Activated naive CD8-positive, alpha-beta T cell (primary cell): ENCODE results near the gene CFAP20.

ENCODE experiments used
- H3K27ac Mint-ChIP-seq: one replicate; pipeline ENCODE4 v1.8.0; 2021; ENCODE audit warnings: mixed read lengths
- H3K27me3 Mint-ChIP-seq: one replicate; pipeline ENCODE4 v1.8.0; 2021; ENCODE audit warnings: mixed read lengths
- H3K36me3 Mint-ChIP-seq: one replicate; pipeline ENCODE4 v1.8.0; 2021; ENCODE audit warnings: mixed read lengths
- H3K4me1 Mint-ChIP-seq: one replicate; pipeline ENCODE4 v1.8.0; 2021; ENCODE audit warnings: low read depth, mixed read lengths
- H3K4me3 Mint-ChIP-seq: one replicate; pipeline ENCODE4 v1.8.0; 2021; ENCODE audit warnings: mild to moderate bottlenecking, mixed read lengths
- H3K9me3 Mint-ChIP-seq: one replicate; pipeline ENCODE4 v1.8.0; 2021; ENCODE audit warnings: low read depth, mixed read lengths

CFAP20 gene

DNA sequence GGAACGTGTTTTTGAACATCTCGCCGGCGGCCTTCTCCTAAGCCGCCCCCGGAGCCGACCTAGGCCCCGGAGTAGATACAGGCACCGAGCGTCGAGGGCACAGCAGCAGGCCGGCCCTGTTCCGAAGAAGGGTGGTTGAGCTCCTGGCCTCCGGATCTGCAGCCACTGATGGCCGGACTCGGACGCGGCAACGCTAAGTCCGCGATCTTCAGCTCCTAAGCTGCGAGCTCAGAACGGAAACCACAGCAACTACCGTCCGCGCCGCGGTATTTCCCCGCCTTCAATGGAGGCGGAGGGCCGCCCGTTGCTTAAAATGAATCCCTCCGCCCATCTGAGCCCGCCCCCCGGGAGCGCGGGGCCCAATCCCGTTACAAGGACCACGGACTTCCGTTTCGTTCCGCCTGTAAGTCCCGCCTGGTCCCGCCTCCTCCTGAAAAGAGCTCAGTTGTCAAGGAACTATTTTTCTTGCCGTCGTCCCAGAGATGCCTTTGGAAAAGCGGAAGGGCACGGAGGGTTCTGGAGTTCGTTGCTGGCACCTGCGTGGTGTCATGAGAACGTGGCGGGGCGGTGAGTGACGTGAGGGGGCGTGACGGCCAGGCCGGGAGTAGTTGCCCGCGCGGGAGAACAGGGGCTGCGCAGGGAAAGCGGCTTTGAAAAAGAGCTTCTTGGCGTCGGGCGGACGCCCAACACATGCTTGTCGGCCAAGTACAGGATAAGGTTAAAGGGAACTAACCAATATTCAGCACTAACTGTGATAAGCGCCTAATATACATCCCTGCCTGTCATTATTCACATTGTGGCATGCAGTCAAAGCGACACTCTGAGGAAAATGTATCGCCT lies at the start of gene CFAP20:
Gene CFAP20, minus strand, starts transcription at position 285 of the 840 bp plus-strand sequence. Its CDS starts 266 bp downstream, at position 19.
- Mint-ChIP-seq H3K27me3 (no peaks in the 10 kb centered on the region), H3K27ac (peak within 1 kb of the TSS; percentile 87), H3K4me1 (peaks cover 42% of the 10 kb centered on the region), H3K4me3 (peak within 1 kb of the TSS; percentile 90), H3K36me3 (no peaks in the 10 kb centered on the region), H3K9me3 (no peaks in the 10 kb centered on the region)

DNA sequence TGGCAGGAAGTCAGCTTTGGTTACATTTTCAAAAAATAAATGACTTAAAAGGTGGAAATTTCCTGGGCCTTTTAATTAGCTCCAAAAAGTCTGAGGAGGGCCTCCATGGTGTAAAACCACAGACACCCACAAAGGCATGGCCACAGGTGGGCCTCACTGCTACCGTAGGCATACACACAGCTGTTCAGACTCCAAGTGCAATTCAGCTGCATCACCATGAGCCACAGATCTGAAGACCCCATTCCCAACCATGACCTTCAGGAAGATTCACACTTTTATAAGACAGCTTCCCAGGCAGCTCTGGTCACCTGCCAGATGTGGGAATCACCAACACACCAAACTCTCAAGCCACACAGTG lies 48.2 kb upstream of the CFAP20 start:
- Mint-ChIP-seq H3K4me1 (peaks cover 47% of the 10 kb centered on the region), H3K4me3 (peak overlapping the region; percentile 72), H3K9me3 (no peaks in the 10 kb centered on the region), H3K36me3 (peaks cover 22% of the 10 kb centered on the region), H3K27me3 (no peaks in the 10 kb centered on the region), H3K27ac (peak overlapping the region; percentile 90)

DNA sequence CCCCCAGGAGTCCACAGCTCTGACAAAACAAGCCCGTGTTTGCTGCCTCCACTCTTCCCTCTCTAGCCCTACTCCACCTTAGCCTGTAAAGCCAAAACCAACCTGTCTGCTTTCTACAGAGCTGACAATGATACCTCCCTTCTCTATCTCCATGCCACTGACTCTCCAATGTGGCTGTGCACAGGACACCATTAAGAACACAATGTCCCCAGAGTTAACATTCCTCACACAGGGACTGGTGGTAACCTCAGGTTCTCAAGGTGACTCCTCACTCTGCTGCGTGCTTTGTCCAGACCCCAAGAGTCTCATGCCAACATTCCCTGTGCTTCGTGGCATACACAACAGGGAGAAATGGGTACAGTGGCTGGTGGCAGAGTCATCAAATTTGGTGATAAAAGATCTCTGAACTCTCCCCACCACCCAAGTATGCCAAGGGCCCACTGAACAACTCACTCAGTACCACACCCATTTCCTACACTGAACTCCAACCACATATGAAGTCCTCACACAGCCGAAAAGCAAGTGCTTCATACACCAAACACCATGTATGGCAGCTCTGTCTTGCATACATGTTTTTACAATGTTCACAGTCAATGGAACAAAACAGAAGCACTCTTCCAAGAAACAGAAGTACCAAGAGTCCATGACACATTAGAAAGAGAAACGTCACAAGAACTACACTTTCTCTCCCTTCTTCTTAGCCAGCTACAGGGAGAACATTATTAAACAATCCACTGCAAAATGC lies 47.6 kb upstream of the CFAP20 start:
- Mint-ChIP-seq H3K4me3 (peak overlapping the region; percentile 72), H3K27me3 (no peaks in the 10 kb centered on the region), H3K27ac (peak overlapping the region; percentile 90), H3K9me3 (no peaks in the 10 kb centered on the region), H3K36me3 (peaks cover 23% of the 10 kb centered on the region), H3K4me1 (peaks cover 46% of the 10 kb centered on the region)

DNA sequence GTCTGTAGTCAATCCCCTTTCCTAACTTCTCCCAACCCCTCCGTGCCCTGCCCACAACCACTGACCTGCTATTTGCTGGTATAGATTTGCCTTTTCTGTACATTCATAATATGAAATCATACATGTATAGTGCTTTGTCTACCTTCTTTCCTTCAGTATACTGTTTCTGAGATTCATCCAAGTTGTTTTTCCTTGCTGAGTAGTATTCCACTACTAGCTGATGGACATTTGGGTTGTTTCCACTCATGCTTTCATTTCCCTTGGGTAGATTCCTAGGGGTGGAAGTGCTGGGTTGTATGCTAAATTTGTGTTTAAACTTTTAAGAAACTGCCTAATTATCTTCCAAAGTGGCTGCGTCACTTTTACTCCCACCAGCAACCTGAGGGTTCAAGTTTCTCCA lies 41.0 kb upstream of the CFAP20 start:
- Mint-ChIP-seq H3K27me3 (no peaks in the 10 kb centered on the region), H3K27ac (peak overlapping the region; percentile 30), H3K4me1 (peaks cover 10% of the 10 kb centered on the region), H3K4me3 (no peak overlapping the region), H3K36me3 (peaks cover 11% of the 10 kb centered on the region), H3K9me3 (no peaks in the 10 kb centered on the region)

DNA sequence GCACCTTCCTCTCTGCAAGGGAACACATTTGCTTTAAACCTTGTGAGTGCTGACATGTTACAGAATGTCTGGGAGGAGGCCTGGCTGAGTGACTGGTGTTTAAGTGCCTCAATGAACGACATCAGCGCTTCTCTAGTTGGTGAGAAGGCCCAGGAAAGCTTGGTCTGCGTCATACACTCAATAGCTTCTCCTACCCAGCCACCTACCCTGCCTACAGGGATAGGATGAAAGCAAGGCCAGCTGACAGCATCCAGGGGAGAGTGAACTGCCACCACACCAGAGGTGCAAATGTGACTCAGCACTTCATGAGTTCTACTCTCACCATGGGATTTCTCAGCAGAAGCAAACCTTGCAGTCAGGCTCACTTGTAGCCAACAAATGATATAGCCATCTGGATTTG lies 31.7 kb upstream of the CFAP20 start:
- Mint-ChIP-seq H3K4me3 (no peak overlapping the region), H3K4me1 (no peaks in the 10 kb centered on the region), H3K36me3 (peaks cover 8% of the 10 kb centered on the region), H3K9me3 (no peaks in the 10 kb centered on the region), H3K27me3 (no peaks in the 10 kb centered on the region), H3K27ac (peak overlapping the region; percentile 54)

DNA sequence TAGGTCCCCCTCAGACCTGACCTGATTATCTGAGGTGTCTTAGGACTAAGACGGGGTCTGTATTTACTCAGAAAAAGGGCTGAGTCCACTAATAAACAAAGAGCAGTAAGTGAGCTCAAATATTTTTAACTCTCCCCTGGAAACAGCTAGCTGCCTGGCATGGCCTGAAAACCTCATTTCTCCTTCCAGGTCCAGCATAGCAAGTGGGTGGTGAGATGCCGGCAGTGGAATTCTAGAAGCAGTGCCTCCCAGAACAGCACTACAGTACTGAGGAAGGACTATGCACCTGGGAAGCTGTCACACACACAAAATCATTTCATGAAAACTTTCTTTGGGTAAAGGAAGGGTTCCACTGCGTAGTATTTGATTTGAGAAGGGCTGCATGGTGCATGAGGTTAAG lies 29.5 kb upstream of the CFAP20 start:
- peaks cover 6% of the 10 kb centered on the region for H3K36me3 Mint-ChIP-seq
- no peaks in the 10 kb centered on the region for H3K9me3 Mint-ChIP-seq
- no peaks in the 10 kb centered on the region for H3K4me1 Mint-ChIP-seq
- H3K27ac Mint-ChIP-seq, result peak overlapping the region; percentile 58
- H3K27me3 Mint-ChIP-seq, result no peaks in the 10 kb centered on the region
- no peak overlapping the region for H3K4me3 Mint-ChIP-seq

DNA sequence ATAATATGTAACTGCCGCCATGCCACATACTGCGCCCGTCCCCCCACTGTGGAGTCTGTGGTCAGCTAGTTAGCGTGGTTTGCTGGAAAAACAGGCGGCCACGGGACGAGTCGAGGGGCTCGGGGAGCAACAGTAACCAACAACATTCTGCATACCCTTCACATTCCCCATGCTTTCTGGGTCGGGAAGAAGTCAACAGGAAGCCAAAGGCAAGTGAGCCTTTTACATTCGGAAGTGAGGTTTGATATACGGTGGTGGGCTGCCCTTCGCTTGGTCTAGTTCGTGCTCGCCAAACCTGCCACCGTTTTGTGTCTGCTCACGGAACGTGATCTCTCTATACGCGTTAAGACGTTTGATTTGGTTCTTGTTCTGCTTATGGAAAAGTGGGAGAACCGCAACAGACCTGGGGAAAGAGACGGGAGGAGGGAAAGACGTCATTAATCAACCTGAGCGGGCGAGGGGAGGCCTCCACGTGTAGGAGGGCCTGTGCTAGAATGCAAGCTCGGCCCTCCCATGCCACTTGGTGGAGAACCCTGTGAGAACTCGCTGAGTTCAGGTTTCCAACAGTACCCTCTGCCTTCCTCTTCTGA lies 28.9 kb upstream of the CFAP20 start:
- Mint-ChIP-seq H3K27me3 (no peaks in the 10 kb centered on the region), H3K27ac (no peak overlapping the region), H3K4me1 (no peaks in the 10 kb centered on the region), H3K36me3 (peaks cover 6% of the 10 kb centered on the region), H3K9me3 (no peaks in the 10 kb centered on the region), H3K4me3 (no peak overlapping the region)

DNA sequence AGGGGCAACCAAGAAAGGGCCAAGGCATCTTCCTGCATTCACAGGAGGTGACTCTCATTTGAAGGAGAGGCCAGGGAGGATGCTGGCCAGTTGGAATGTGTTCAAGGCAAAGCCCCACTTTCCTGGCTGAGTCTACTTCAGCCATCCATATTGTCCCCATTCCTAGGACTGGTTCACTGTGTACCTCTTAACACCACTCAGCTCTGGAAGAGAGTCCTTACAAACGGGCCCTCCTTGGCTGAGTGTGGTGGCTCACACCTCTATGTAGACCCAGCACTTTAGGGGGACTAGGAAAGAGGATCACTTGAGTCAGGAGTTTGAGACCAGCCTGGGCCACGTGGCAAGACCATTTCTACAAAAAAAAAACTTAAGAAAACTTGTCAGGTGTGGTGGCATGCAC lies 28.1 kb upstream of the CFAP20 start:
- Mint-ChIP-seq H3K27ac (no peak overlapping the region), H3K4me1 (no peaks in the 10 kb centered on the region), H3K9me3 (no peaks in the 10 kb centered on the region), H3K27me3 (no peaks in the 10 kb centered on the region), H3K36me3 (peaks cover 2% of the 10 kb centered on the region), H3K4me3 (no peak overlapping the region)

DNA sequence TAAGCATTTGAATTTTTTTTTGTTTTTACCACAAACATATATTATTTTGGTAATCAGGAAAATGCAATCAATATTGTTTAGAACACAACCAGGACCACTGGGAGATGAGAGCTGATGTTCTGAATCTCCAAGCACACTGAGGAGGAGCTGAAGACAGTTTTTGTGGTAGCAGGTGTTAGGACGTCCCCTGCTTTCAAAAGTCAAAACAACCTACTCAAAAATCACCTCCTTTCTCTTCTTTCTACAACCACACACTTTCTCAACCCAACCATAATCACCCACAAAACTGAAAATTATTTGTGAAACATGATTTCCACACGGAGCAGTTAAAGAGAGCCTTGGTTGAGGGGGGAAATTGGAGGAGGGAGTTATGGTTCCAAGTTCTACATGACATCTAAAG lies 26.7 kb upstream of the CFAP20 start:
- H3K27ac Mint-ChIP-seq, result no peak overlapping the region
- H3K27me3 Mint-ChIP-seq, result no peaks in the 10 kb centered on the region

DNA sequence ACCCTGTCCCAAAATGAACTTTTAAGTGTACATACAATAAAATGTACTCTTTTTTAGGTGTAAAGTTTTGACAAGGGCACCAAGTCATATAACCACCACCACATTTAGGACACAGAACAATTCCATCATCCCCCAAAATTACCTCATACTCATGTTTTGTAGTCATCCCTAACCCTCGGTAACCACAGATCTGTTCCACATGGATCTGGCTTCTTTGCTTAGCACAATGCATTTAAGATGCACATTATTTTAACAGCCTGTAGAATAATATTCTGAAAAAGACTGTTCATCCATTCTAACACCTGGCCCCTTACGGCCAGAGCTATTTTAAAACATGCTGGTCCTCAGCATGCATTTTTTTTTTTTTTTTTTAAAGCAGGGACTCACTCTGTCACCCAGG lies 25.2 kb upstream of the CFAP20 start:
- H3K36me3 Mint-ChIP-seq, result peaks cover 2% of the 10 kb centered on the region
- H3K9me3 Mint-ChIP-seq, result no peaks in the 10 kb centered on the region
- H3K27me3 Mint-ChIP-seq, result no peaks in the 10 kb centered on the region
- no peaks in the 10 kb centered on the region for H3K4me1 Mint-ChIP-seq
- no peak overlapping the region for H3K4me3 Mint-ChIP-seq
- no peak overlapping the region for H3K27ac Mint-ChIP-seq

More for the DNA sequence above, 26.7 kb upstream of the CFAP20 start:
- no peaks in the 10 kb centered on the region for H3K4me1 Mint-ChIP-seq
- peaks cover 2% of the 10 kb centered on the region for H3K36me3 Mint-ChIP-seq
- H3K4me3 Mint-ChIP-seq, result no peak overlapping the region
- H3K9me3 Mint-ChIP-seq, result no peaks in the 10 kb centered on the region

DNA sequence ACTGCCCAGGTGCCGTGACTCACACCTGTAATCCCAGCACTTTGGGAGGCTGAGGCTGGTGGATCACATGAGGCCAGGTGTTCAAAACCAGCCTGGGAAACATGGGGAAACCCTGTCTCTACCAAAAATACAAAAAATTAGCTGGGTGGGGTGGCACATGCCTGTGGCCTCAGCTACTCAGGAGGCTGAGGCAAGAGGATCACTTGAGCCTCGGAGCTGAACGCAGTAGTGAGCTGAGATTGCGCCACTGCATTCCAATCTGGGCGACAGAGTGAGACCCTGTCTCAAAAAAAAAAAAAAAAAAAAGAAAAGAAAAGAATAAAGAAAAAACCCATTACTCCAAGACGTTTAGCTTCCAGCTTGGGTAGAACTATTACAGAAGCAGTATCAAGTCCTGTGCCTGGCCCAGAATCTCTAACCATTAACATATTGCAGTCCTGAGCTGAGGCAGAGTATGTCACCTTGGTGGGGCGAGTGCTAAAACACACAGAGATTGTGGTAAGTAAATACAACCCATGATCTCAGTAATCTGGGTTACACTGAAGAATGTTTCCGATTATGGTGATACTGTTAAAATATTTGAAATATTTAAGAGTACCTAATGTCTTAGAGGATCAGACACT lies 23.2 kb upstream of the CFAP20 start:
- no peaks in the 10 kb centered on the region for H3K4me1 Mint-ChIP-seq
- H3K27ac Mint-ChIP-seq, result no peak overlapping the region
- H3K4me3 Mint-ChIP-seq, result no peak overlapping the region
- no peaks in the 10 kb centered on the region for H3K27me3 Mint-ChIP-seq
- no peaks in the 10 kb centered on the region for H3K9me3 Mint-ChIP-seq
- no peaks in the 10 kb centered on the region for H3K36me3 Mint-ChIP-seq

DNA sequence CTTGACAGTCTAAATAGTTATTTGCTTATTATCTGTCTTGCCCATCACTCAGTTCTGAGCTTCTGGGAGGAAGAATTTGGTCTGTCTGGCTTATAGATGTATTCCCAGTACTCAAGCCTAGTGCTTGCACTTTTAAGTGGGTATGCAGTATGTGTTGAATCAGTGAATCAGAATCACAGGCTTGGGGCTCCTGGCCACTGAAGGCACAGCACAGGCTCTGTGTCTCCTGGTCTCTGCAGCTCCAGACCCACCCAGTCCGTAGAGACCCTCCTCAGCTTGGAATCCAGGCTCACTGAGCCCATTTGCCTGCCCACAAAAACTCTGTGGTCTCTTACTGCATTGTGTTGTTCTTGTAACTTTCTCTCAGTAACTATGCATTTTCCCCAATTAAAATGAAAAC lies 19.3 kb upstream of the CFAP20 start:
- Mint-ChIP-seq H3K4me1 (no peaks in the 10 kb centered on the region), H3K9me3 (no peaks in the 10 kb centered on the region), H3K36me3 (peaks cover 14% of the 10 kb centered on the region), H3K27ac (no peak overlapping the region), H3K4me3 (no peak overlapping the region), H3K27me3 (no peaks in the 10 kb centered on the region)

DNA sequence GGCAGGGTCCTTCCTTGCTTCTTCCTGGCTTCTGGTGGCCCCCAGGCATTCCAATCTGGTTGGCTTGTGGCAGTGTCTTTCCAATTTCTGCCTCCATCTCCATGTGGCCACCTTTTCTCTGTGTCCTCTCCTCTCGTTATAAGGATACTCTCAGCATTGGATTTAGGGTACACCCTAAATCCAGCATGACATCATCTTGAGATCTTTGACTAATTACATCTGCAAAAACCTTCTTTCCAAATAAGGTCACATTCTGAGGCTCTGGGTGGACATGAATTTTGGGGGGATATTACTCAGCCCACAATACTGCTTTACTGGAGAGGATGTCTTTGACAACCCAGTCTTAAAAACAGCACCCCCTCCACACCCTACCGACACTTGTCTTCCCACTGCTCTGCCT lies 18.9 kb upstream of the CFAP20 start:
- Mint-ChIP-seq H3K27ac (no peak overlapping the region), H3K9me3 (no peaks in the 10 kb centered on the region)

DNA sequence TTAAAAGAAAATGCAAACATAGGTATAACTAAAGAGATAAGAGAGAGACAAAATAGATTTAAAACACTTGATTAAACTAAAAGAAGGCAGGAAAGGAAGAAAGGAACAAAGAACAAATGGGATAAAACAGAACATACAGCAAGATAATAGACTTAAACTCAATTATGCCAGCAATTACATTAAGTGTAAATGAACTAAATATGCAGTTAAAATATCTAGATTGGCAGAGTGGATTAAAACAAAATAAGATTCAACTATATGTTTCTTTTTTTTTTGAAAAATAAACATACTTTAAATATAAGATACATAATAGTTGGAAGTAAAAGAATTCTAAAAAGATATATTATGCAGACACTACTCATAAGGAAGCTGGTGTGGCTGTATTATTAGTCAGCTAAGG lies 9.7 kb upstream of the CFAP20 start:
- peaks cover 27% of the 10 kb centered on the region for H3K36me3 Mint-ChIP-seq
- no peak overlapping the region for H3K4me3 Mint-ChIP-seq
- no peak overlapping the region for H3K27ac Mint-ChIP-seq
- H3K4me1 Mint-ChIP-seq, result no peaks in the 10 kb centered on the region
- peaks cover 8% of the 10 kb centered on the region for H3K9me3 Mint-ChIP-seq
- H3K27me3 Mint-ChIP-seq, result no peaks in the 10 kb centered on the region

More for the DNA sequence above, 18.9 kb upstream of the CFAP20 start:
- no peak overlapping the region for H3K4me3 Mint-ChIP-seq
- H3K36me3 Mint-ChIP-seq, result peaks cover 16% of the 10 kb centered on the region
- no peaks in the 10 kb centered on the region for H3K27me3 Mint-ChIP-seq
- H3K4me1 Mint-ChIP-seq, result no peaks in the 10 kb centered on the region

DNA sequence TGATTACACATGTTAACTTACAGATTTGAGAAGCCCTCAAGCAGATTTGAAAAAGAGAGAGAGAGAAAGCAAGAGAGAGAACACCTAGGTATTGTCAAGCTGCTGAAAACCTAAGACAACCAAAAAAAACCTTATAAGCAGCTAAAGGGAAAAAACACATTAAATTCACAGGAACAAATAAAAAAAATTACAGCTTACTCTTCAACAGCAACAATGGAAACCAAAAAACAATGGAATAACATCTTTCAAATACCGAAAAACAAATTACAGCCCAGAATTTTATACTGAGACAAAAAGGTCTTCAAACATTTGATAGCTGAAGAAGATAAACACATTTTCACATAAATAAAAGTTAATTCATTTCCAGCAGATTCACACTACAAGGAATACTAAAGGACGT lies 8.4 kb upstream of the CFAP20 start:
- peaks cover 21% of the 10 kb centered on the region for H3K36me3 Mint-ChIP-seq
- H3K27ac Mint-ChIP-seq, result no peak overlapping the region
- no peak overlapping the region for H3K4me3 Mint-ChIP-seq
- no peaks in the 10 kb centered on the region for H3K27me3 Mint-ChIP-seq
- peaks cover 8% of the 10 kb centered on the region for H3K9me3 Mint-ChIP-seq
- H3K4me1 Mint-ChIP-seq, result no peaks in the 10 kb centered on the region
